GM18502 (cell line): ENCODE results near the gene GPC5.

ENCODE experiments used
- ATAC-seq: cut with Tn5 transposase; IDR thresholded peaks from one replicate; pipeline ENCODE4 v1.9.1; 2021; ENCODE audit warnings: mild to moderate bottlenecking; ENCODE audit not compliant: unreplicated experiment, poor library complexity

GPC5 gene

GRCh38 chr13:91450913-91451312 is 52.5 kb downstream of the GPC5 start:
- ATAC-seq: no peak

DNA sequence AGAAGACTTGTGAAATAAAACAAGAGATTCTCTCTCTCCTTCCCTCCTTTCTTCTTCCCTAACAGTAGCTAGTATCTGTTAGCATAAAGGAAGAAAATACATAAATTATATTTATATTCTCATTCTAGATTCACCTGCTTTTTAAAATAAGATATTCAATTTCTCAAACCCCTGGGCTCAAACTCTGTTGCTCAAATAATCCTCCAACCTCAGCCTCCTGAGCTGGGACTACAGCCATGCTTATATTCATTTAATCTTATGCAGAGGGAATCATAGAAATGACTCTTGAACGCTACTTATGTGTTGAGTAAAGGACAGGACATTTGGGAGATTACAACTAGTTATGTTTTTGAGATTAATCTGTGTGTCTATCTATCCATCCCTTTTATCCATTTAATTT is 56.2 kb downstream of the GPC5 start:
- no peak for ATAC-seq

GRCh38 chr13:91456837-91457236 is 58.4 kb downstream of the GPC5 start:
- ATAC-seq: no peak

GRCh38 chr13:91459485-91459884 is 61.1 kb downstream of the GPC5 start:
- no peak for ATAC-seq

GRCh38 chr13:91464336-91464735 is 65.9 kb downstream of the GPC5 start:
- no peak for ATAC-seq

DNA sequence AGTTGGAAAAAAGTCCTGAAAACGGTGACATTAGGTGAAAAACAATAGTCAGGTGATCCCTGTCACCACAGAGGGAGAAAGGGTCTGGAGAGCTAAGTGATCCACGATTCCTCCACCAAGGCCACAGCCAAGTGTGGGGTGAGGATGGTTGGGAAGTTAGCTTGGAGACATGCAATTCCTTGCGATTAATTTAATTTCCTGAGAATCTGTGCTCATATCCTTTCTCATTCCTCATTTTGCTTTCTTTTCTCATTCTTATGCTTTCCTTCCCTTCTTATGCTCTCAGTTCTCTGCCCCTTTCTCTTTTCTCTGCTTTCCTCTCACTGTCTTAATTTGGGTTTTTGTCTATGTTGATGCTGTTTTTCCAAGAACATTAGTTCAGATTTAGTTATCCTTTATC is 68.8 kb downstream of the GPC5 start:
- ATAC-seq: no peak

GRCh38 chr13:91468301-91468700 is 69.9 kb downstream of the GPC5 start:
- ATAC-seq: no peak

- ATAC-seq: no peak
Observed at GRCh38 chr13:91470084-91470621, 71.7 kb downstream of the GPC5 start.

DNA sequence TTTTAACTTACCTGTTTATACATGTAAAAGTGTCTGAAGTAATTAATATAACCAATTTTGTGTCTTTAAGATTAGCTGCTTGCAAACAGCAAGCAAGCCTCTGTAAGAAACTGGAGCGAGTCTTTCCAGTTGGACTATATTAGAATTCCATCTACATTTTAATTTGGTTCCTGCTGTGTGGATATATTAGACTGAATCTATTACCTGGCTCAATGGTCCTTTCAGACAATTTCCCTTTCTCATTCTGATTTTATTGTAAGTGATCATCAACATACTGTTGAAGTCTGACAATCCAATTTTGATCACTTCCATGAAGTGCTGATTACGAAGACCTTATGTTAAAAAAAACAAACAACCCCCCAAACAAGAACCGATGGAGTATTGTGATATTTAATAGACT is 72.3 kb downstream of the GPC5 start:
- no peak for ATAC-seq

- no peak for ATAC-seq
Observed at GRCh38 chr13:91482427-91482826, 84.0 kb downstream of the GPC5 start.

- ATAC-seq: no peak
Observed at GRCh38 chr13:91491980-91492379, 93.6 kb downstream of the GPC5 start.

- no peak for ATAC-seq
Observed at GRCh38 chr13:91493442-91493841, 95.0 kb downstream of the GPC5 start.

DNA sequence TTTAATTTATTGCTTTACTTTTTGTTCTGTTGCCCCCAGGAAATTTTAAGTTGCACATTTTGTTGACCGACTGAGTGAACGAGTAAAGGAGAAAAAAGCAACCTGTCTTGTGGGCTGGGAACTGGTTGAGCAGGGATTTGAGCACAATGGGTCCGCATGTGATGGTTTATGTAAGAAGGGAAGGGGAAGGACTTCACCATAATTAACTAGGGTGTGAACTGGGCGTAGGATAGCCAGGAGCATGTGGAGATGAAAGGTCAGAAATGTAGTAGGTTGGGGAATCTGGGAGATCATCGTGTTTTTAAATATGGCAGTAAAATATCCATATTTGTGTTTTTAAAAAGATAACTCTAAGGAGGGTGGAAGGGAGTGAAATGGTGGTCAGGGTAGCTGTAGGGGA is 99.9 kb downstream of the GPC5 start:
- no peak for ATAC-seq

- no peak for ATAC-seq
Observed at GRCh38 chr13:91504216-91504615, 105.8 kb downstream of the GPC5 start.

DNA sequence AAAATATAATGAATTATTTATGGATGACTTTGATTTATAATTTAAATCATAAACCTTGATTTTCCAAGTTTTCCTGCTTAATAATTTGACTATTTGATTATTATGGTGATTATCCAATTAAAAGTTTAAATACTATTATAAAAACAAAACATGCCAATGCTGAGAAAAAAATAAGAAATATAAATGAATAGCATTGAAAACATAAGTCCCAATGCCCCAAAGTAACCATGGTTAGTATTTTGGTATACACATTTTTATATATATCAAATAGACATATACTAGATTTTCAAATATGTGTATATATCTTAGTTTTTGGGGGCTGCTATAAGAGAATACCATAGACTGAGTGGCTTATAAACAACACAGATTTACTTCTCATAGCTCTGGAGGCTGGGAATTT is 108.3 kb downstream of the GPC5 start:
- no peak for ATAC-seq

GRCh38 chr13:91510058-91510457 is 111.6 kb downstream of the GPC5 start:
- ATAC-seq: no peak

GRCh38 chr13:91513790-91514189 is 115.4 kb downstream of the GPC5 start:
- ATAC-seq: no peak

DNA sequence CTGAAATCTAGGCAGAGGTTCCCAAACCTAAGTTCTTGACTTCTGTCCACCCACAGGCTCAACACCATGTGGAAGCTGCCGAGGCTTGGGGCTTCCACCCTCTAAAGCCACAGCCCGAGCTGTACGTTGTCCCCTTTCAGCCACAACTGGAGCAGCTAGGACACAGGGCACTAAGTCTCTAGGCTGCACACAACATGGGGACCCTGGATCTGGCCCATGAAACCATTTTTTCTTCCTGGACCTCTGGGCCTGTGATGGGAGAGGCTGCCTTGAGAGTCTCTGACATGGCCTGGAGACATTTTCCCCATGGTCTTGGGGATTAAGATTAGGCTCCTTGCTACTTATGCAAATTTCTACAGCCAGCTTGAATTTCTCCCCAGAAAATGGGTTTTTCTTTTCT is 118.4 kb downstream of the GPC5 start:
- ATAC-seq: no peak

GRCh38 chr13:91520952-91521351 is 122.5 kb downstream of the GPC5 start:
- ATAC-seq: no peak

- no peak for ATAC-seq
Observed at GRCh38 chr13:91523116-91523515, 124.7 kb downstream of the GPC5 start.

DNA sequence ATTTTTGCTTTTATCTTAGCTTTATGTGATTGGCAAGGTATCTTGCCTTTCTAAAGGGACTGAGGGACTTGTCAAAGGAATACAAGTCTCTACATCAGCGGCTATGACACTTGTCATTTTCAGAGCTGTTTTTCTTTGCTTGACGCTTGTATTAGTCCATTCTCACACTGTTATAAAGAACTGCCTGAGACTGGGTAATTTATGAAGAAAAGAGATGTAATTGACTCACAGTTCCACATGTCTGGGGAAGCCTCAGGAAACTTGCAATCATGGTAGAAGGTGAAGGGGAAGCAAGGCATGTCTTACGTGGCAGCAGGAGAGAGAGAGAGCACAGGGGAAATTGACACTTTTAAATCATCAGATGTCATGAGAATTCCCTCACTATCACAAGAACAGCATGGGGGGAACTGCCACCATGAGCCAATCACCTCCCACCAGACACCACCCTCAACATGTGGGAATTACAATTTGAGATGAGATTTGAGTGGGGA is 128.2 kb downstream of the GPC5 start:
- ATAC-seq: no peak

- no peak for ATAC-seq
Observed at GRCh38 chr13:91529739-91530482, 131.5 kb downstream of the GPC5 start.
